ENCODE measurements around the gene SYT13. TPM values are rescaled to one million over a fixed set of nuclear protein-coding genes. Genes with fewer than 3 reads are reported as not detected.

Gene SYT13
- total RNA-seq, 1 donor from 2014 or later: not detected

GRCh38 chr11:45289369-45289768, 3.2 kb upstream of the SYT13 start:
- TF ChIP-seq CTCF (IDR thresholded peaks at IDR 0.05): no peak
- no peak overlapping the region for H3K27ac ChIP-seq
- H3K27me3 ChIP-seq: peaks cover 11% of the 10 kb centered on the region
- H3K36me3 ChIP-seq: no peaks in the 10 kb centered on the region
- DNase-seq (ENCODE audit: low spot score in 2 of 2): no peak
- peaks cover 0 to 9% of the 10 kb centered on the region in 2 donors for H3K9me3 ChIP-seq
- intact Hi-C loops (cut with DNase I): no loop called here
- peaks cover 0 to 4% of the 10 kb centered on the region in 2 donors for H3K4me1 ChIP-seq
- no peak overlapping the region for H3K4me3 ChIP-seq

GRCh38 chr11:45288339-45288738, 2.2 kb upstream of the SYT13 start:
- no peaks in the 10 kb centered on the region for H3K36me3 ChIP-seq
- H3K9me3 ChIP-seq: peaks cover 0 to 9% of the 10 kb centered on the region in 2 donors
- DNase-seq (ENCODE audit: low spot score in 2 of 2): no peak
- H3K27ac ChIP-seq: no peak overlapping the region
- H3K4me3 ChIP-seq: no peak overlapping the region
- peaks cover 0 to 4% of the 10 kb centered on the region in 2 donors for H3K4me1 ChIP-seq
- no peak for TF ChIP-seq CTCF (IDR thresholded peaks at IDR 0.05)
- H3K27me3 ChIP-seq: peaks cover 11% of the 10 kb centered on the region
- intact Hi-C loops (cut with DNase I): no loop called here

GRCh38 chr11:45287316-45287903, 1.3 kb upstream of the SYT13 start:
- intact Hi-C loops (cut with DNase I): no loop called here
- no peak for TF ChIP-seq CTCF (IDR thresholded peaks at IDR 0.05)
- H3K27ac ChIP-seq: no peak overlapping the region
- H3K4me1 ChIP-seq: peaks cover 0 to 4% of the 10 kb centered on the region in 2 donors
- H3K9me3 ChIP-seq: peaks cover 0 to 9% of the 10 kb centered on the region in 2 donors
- no peak overlapping the region for H3K4me3 ChIP-seq
- H3K36me3 ChIP-seq: no peaks in the 10 kb centered on the region
- H3K27me3 ChIP-seq: peaks cover 11% of the 10 kb centered on the region
- DNase-seq (ENCODE audit: low spot score in 2 of 2): no peak

- intact Hi-C loops (cut with DNase I): no loop called here
- TF ChIP-seq CTCF (IDR thresholded peaks at IDR 0.05): no peak
- no peak overlapping the region for H3K4me3 ChIP-seq
- no peaks in the 10 kb centered on the region for H3K36me3 ChIP-seq
- peaks cover 0 to 9% of the 10 kb centered on the region in 2 donors for H3K9me3 ChIP-seq
- H3K27me3 ChIP-seq: peaks cover 11% of the 10 kb centered on the region
- no peak for DNase-seq (ENCODE audit: low spot score in 2 of 2)
- peaks cover 0 to 4% of the 10 kb centered on the region in 2 donors for H3K4me1 ChIP-seq
- H3K27ac ChIP-seq: no peak overlapping the region
Observed at GRCh38 chr11:45285250-45285828, 802 bp downstream of the SYT13 start.

GRCh38 chr11:45282081-45282480, 4.1 kb downstream of the SYT13 start:
- H3K27me3 ChIP-seq: peaks cover 11% of the 10 kb centered on the region

More at GRCh38 chr11:45282081-45282480, 4.1 kb downstream of the SYT13 start:
- no peaks in the 10 kb centered on the region for H3K36me3 ChIP-seq
- intact Hi-C loops (cut with DNase I): no loop called here
- H3K4me3 ChIP-seq: no peak overlapping the region
- DNase-seq (ENCODE audit: low spot score in 2 of 2): no peak
- peaks cover 0 to 4% of the 10 kb centered on the region in 2 donors for H3K4me1 ChIP-seq
- H3K27ac ChIP-seq: no peak overlapping the region
- no peak for TF ChIP-seq CTCF (IDR thresholded peaks at IDR 0.05)
- peaks cover 0 to under 1% of the 10 kb centered on the region in 2 donors for H3K9me3 ChIP-seq
